Right cardiac atrium (tissue), 5 donors: ENCODE measurements around the gene HSDL1. TPM values are rescaled to one million over a fixed set of nuclear protein-coding genes. Genes with fewer than 3 reads are reported as not detected.

Experiments
- ATAC-seq, 2 donors: fragments of 200-7000 bp; cut with Tn5 transposase; one replicate each; pipeline versions ENCODE4 v1.8.0 to v1.9.1; 2020; ENCODE audit warnings: moderate library complexity in 2 of 2, mild to moderate bottlenecking in 1 of 2
- DNase-seq, 3 donors: peaks; one replicate each; pipeline ENCODE4 v3.0.0-alpha.2; 2020
- H3K27ac ChIP-seq: one replicate; pipeline ENCODE4 v1.5.1; 2013; ENCODE audit warnings: mild to moderate bottlenecking, low read length, control low read depth, moderate library complexity
- H3K27me3 ChIP-seq: one replicate; pipeline ENCODE4 v1.6.1; 2013; ENCODE audit not compliant: control insufficient read depth, insufficient read depth
- H3K4me1 ChIP-seq: one replicate; pipeline ENCODE4 v1.6.1; 2013; ENCODE audit warnings: low read length; ENCODE audit not compliant: control insufficient read depth, insufficient read depth
- H3K4me3 ChIP-seq: one replicate; pipeline ENCODE4 v1.5.1; 2013; ENCODE audit warnings: low read length, control low read depth
- H3K9me3 ChIP-seq: one replicate; pipeline ENCODE4 v1.6.1; 2013; ENCODE audit warnings: low read length; ENCODE audit not compliant: control insufficient read depth
- WGBS: extraction: QIAGEN DNeasy Blood & Tissue Kit; methylation state at CpG from one replicate; pipeline ENCODE4 v1.1.7; 2013; 5-methylcytosine and 5-hydroxymethylcytosine counted together
- intact Hi-C, 4 donors: fragments of 100-400 bp; cut with DNase I; formaldehyde crosslinking; loops; one replicate each; pipeline versions ENCODE4 v1.11.0 to v1.14.0; 2022 to 2023
- polyA plus RNA-seq: library from polyadenylated mRNA; stranded (reverse); fragments of 200-250 nt; gene quantifications from one replicate; pipeline ENCODE4 v1.2.3, GENCODE V29; 2013
- total RNA-seq, 4 donors: library from RNA; stranded (reverse); fragmentation: NEBNext Ultra II Directional; extraction: Animal tissue kit (Norgen Biotek cat#: 25700); gene quantifications; one replicate each; pipeline ENCODE4 v1.2.1, GENCODE V29; 2021
- donor health status: healthy with polysubstance abuse.
- donor health status: DM: no; HTN: yes; CAD: no.
- donor health status: DM: no; HTN: no; CAD: no.
- donor health status: DM: no; HTN: yes; CAD: no; lungs with severe emphysema.
- donor health status: DM: yes; HTN: yes; CAD: no.

Gene HSDL1
- total and polyA plus RNA-seq, 5 donors = 15.0 to 34.8 (median 23.1) TPM

DNA sequence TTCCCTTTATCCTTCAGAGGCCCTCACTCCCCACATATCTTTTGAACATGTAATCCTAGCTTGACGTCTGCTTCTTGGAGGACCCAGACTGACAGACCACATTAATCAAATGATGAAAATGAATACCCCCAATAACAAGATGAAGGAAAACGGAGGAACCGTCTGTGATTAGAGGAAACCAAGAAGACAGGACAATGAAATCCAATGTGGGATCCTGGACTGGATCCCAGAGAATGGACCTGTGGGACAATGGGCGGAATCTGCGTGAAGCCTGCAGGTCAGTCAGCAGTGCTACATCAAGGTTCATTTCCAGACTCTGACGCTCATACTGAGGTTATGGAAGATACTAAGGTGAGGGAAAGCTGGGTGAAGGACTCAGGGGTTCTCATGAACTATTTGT, 64.2 kb downstream of the HSDL1 start:
- no peaks in the 10 kb centered on the region for H3K9me3 ChIP-seq
- intact Hi-C loops = loop anchor here in 1 of 4 donors (10.0 kb wide), 2 partner anchors 94 to 404 kb away; no protein-coding TSS in a partner anchor
- DNase-seq (no peak), ATAC-seq (no peak)
- H3K4me3 ChIP-seq = no peak overlapping the region
- H3K4me1 ChIP-seq = peaks cover 5% of the 10 kb centered on the region
- no peaks in the 10 kb centered on the region for H3K27me3 ChIP-seq
- 67% methylated on average over 6 of the region's 6 CpGs for WGBS
- H3K27ac ChIP-seq = peak overlapping the region; percentile 24

GRCh38 chr16:84080378-84080777, 64.6 kb downstream of the HSDL1 start:
- WGBS = 69% methylated on average over 8 of the region's 8 CpGs
- DNase-seq = peak in 1 of 3 donors; percentile 71

GRCh38 chr16:84079664-84080063, 65.3 kb downstream of the HSDL1 start:
- H3K27me3 ChIP-seq = no peaks in the 10 kb centered on the region
- no peaks in the 10 kb centered on the region for H3K9me3 ChIP-seq
- ATAC-seq = peak; percentile 6 to 19
- peak overlapping the region; percentile 74 for H3K27ac ChIP-seq
- intact Hi-C loops = loop anchor here in 1 of 4 donors (10.0 kb wide), 2 partner anchors 95 to 405 kb away; no protein-coding TSS in a partner anchor
- no peak for DNase-seq
- WGBS = 74% methylated on average over 6 of the region's 6 CpGs
- H3K4me3 ChIP-seq = no peak overlapping the region
- H3K4me1 ChIP-seq = peaks cover 5% of the 10 kb centered on the region

More at GRCh38 chr16:84080378-84080777, 64.6 kb downstream of the HSDL1 start:
- H3K4me1 ChIP-seq = peaks cover 5% of the 10 kb centered on the region
- peak overlapping the region; percentile 50 for H3K27ac ChIP-seq
- intact Hi-C loops = loop anchor here in 1 of 4 donors (10.0 kb wide), 2 partner anchors 94 to 404 kb away; no protein-coding TSS in a partner anchor
- peak; percentile 59 to 67 for ATAC-seq
- H3K4me3 ChIP-seq = no peak overlapping the region
- H3K27me3 ChIP-seq = no peaks in the 10 kb centered on the region
- H3K9me3 ChIP-seq = no peaks in the 10 kb centered on the region

GRCh38 chr16:84075376-84075775, 69.6 kb downstream of the HSDL1 start:
- ATAC-seq (peak; percentile 5 to 15), DNase-seq (peak in 1 of 3 donors; percentile 47)
- Histone ChIP-seq H3K9me3 (no peaks in the 10 kb centered on the region), H3K27me3 (no peaks in the 10 kb centered on the region), H3K27ac (peak overlapping the region; percentile 86), H3K4me1 (peaks cover 3% of the 10 kb centered on the region), H3K4me3 (no peak overlapping the region)
- WGBS = 74% methylated on average over 11 of the region's 11 CpGs
- intact Hi-C loops = no loop called here

DNA sequence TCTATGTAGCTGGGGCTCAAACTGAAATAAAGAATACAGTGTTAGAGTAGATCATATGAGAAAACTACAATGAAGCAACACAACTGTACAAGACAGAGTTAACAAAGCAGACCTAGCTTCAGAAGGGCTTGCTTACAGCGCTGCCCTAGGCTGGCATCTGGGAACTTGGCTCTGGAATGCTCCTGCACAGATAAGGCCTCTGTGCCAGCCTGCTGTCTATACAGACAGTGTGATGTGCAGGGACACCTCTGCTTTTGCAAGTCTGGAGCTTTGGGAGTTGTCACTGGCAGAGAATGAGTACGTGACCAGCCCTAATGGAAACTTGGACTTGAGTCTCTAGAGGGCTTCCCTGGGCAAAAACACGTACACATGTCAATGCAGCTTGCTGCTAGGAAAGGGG, 70.3 kb downstream of the HSDL1 start:
- ATAC-seq (peak; percentile 91 to 94), DNase-seq (peak in 1 of 3 donors; percentile 70)
- no peaks in the 10 kb centered on the region for H3K27me3 ChIP-seq
- H3K4me1 ChIP-seq = peaks cover 2% of the 10 kb centered on the region
- H3K9me3 ChIP-seq = no peaks in the 10 kb centered on the region
- H3K4me3 ChIP-seq = no peak overlapping the region
- 71% methylated on average over 3 of the region's 3 CpGs for WGBS
- intact Hi-C loops = no loop called here
- peak overlapping the region; percentile 90 for H3K27ac ChIP-seq

Other genes with a start within 250 kb of the HSDL1 start
- gene MLYCD, start 246.1 kb downstream of the HSDL1 start, total RNA-seq = 10 to 100 TPM; 24.1 to 34.5 (median 29.1) TPM
- gene MLYCD, start 246.1 kb downstream of the HSDL1 start, polyA plus RNA-seq = 27.4 TPM
- gene OSGIN1, start 191.9 kb downstream of the HSDL1 start, total RNA-seq = 1 to 10 TPM; 2.4 to 6.8 (median 3.8) TPM
- 3.6 TPM for gene OSGIN1, start 191.9 kb downstream of the HSDL1 start, polyA plus RNA-seq
- gene NECAB2, start 176.9 kb downstream of the HSDL1 start, total RNA-seq = 1 to 10 TPM in 2 of 4 donors, under 1 TPM in 2; 0.28 to 1.8 (median 1.4) TPM
- gene NECAB2, start 176.9 kb downstream of the HSDL1 start, polyA plus RNA-seq = 1.7 TPM
- gene SLC38A8, start 102.4 kb downstream of the HSDL1 start, total RNA-seq = under 1 TPM in 2 of 4 donors, not detected in 2; 0.21 to 0.29 TPM
- gene SLC38A8, start 102.4 kb downstream of the HSDL1 start, polyA plus RNA-seq = not detected
- 100 to 1,000 TPM in 2 of 4 donors, 10 to 100 TPM in 2; 88.1 to 112 (median 102) TPM for gene MBTPS1, start 28.2 kb downstream of the HSDL1 start, total RNA-seq
- gene MBTPS1, start 28.2 kb downstream of the HSDL1 start, polyA plus RNA-seq = 59.3 TPM
- under 1 TPM in 2 of 4 donors, not detected in 2; 0.14 to 0.28 TPM for gene DNAAF1, start 131 bp upstream of the HSDL1 start, total RNA-seq
- 0.68 TPM for gene DNAAF1, start 131 bp upstream of the HSDL1 start, polyA plus RNA-seq
- 10 to 100 TPM; 26.0 to 31.1 (median 28.4) TPM for gene TAF1C, start 41.9 kb upstream of the HSDL1 start, total RNA-seq
- gene TAF1C, start 41.9 kb upstream of the HSDL1 start, polyA plus RNA-seq = 36.2 TPM
- under 1 TPM in 3 of 4 donors, not detected in 1; 0.38 to 0.62 (median 0.60) TPM for gene ADAD2, start 46.0 kb upstream of the HSDL1 start, total RNA-seq
- gene ADAD2, start 46.0 kb upstream of the HSDL1 start, polyA plus RNA-seq = 2.9 TPM
- gene KCNG4, start 94.8 kb upstream of the HSDL1 start, total RNA-seq = not detected
- gene KCNG4, start 94.8 kb upstream of the HSDL1 start, polyA plus RNA-seq = not detected
- gene WFDC1, start 149.7 kb upstream of the HSDL1 start, total RNA-seq = 1 to 10 TPM in 2 of 4 donors, under 1 TPM in 2; 0.34 to 1.6 (median 0.91) TPM
- gene WFDC1, start 149.7 kb upstream of the HSDL1 start, polyA plus RNA-seq = 1.6 TPM
- gene ATP2C2, start 223.4 kb upstream of the HSDL1 start, total RNA-seq = not detected
- not detected for gene ATP2C2, start 223.4 kb upstream of the HSDL1 start, polyA plus RNA-seq